Nephron (organoid): ENCODE measurements around the gene KDELR1.

Experiments used
- H3K27ac Mint-ChIP-seq, 3 experiments: 2 replicates each; pipeline ENCODE4 v1.8.0; 2020; ENCODE audit warnings: mixed read lengths in 3 of 3, mild to moderate bottlenecking in 2 of 3, moderate library complexity in 1 of 3
- H3K27me3 Mint-ChIP-seq: 2 replicates; pipeline ENCODE4 v1.8.0; 2021; ENCODE audit warnings: low read depth, mild to moderate bottlenecking, moderate library complexity, mixed read lengths
- H3K36me3 Mint-ChIP-seq: 2 replicates; pipeline ENCODE4 v1.8.0; 2020; ENCODE audit warnings: low read depth, mixed read lengths
- H3K4me1 Mint-ChIP-seq: 2 replicates; pipeline ENCODE4 v1.8.0; 2020; ENCODE audit warnings: mixed read lengths
- H3K4me3 Mint-ChIP-seq, 3 experiments: 2 replicates each; pipeline ENCODE4 v1.8.0; 2020; ENCODE audit warnings: mild to moderate bottlenecking in 3 of 3, mixed read lengths in 3 of 3, moderate library complexity in 2 of 3
- H3K9me3 Mint-ChIP-seq: 2 replicates; pipeline ENCODE4 v1.8.0; 2020; ENCODE audit warnings: mixed read lengths
- CTCF ChIP-seq, 3 experiments: fragments of 200-600 bp; sonication (generic); IDR thresholded peaks; one replicate each; pipeline ENCODE4 v1.5.0; 2021; ENCODE audit warnings: antibody characterized with exemption in 3 of 3; ENCODE audit not compliant: unreplicated experiment in 3 of 3

The KDELR1 gene

GRCh38 chr19:48371367-48371766, 20.0 kb downstream of the KDELR1 start:
- Mint-ChIP-seq H3K4me3 (no peak overlapping the region), H3K27ac (no peak overlapping the region), H3K9me3 (no peaks in the 10 kb centered on the region), H3K36me3 (no peaks in the 10 kb centered on the region), H3K27me3 (peaks cover 7% of the 10 kb centered on the region), H3K4me1 (peaks cover 18% of the 10 kb centered on the region)
- no peak for TF ChIP-seq CTCF (IDR thresholded peaks at IDR 0.05; ENCODE audit: unreplicated experiment in 3 of 3)

GRCh38 chr19:48370955-48371354, 20.4 kb downstream of the KDELR1 start:
- H3K27ac Mint-ChIP-seq = peak overlapping the region in 2 of 3 experiments; percentile 41 to 50
- no peaks in the 10 kb centered on the region for H3K9me3 Mint-ChIP-seq
- H3K36me3 Mint-ChIP-seq = no peaks in the 10 kb centered on the region
- H3K4me1 Mint-ChIP-seq = peaks cover 18% of the 10 kb centered on the region
- peaks cover 7% of the 10 kb centered on the region for H3K27me3 Mint-ChIP-seq
- TF ChIP-seq CTCF (IDR thresholded peaks at IDR 0.05; ENCODE audit: unreplicated experiment in 3 of 3) = no peak
- no peak overlapping the region for H3K4me3 Mint-ChIP-seq

- no peak for TF ChIP-seq CTCF (IDR thresholded peaks at IDR 0.05; ENCODE audit: unreplicated experiment in 3 of 3)
- no peaks in the 10 kb centered on the region for H3K9me3 Mint-ChIP-seq
- H3K4me3 Mint-ChIP-seq = no peak overlapping the region
- H3K27me3 Mint-ChIP-seq = peaks cover 4% of the 10 kb centered on the region
- no peaks in the 10 kb centered on the region for H3K36me3 Mint-ChIP-seq
- H3K27ac Mint-ChIP-seq = peak overlapping the region; percentile 64 to 78 (median 67)
- peaks cover 18% of the 10 kb centered on the region for H3K4me1 Mint-ChIP-seq
These were observed 22.4 kb downstream of the KDELR1 start for GRCh38 chr19:48368936-48369335.

- Mint-ChIP-seq H3K9me3 (no peaks in the 10 kb centered on the region), H3K4me1 (peaks cover 18% of the 10 kb centered on the region), H3K27ac (peak overlapping the region; percentile 26 to 67 (median 59)), H3K27me3 (peaks cover 4% of the 10 kb centered on the region), H3K4me3 (no peak overlapping the region), H3K36me3 (no peaks in the 10 kb centered on the region)
- TF ChIP-seq CTCF (IDR thresholded peaks at IDR 0.05; ENCODE audit: unreplicated experiment in 3 of 3) = no peak
These were observed 23.5 kb downstream of the KDELR1 start for GRCh38 chr19:48367855-48368254.

- Mint-ChIP-seq H3K9me3 (no peaks in the 10 kb centered on the region), H3K4me3 (no peak overlapping the region), H3K27ac (no peak overlapping the region), H3K27me3 (peaks cover 4% of the 10 kb centered on the region), H3K4me1 (peaks cover 13% of the 10 kb centered on the region), H3K36me3 (no peaks in the 10 kb centered on the region)
- TF ChIP-seq CTCF (IDR thresholded peaks at IDR 0.05; ENCODE audit: unreplicated experiment in 3 of 3) = no peak
These were observed 25.7 kb downstream of the KDELR1 start for GRCh38 chr19:48365602-48366001.

GRCh38 chr19:48364598-48365348, 26.6 kb downstream of the KDELR1 start:
- Mint-ChIP-seq H3K36me3 (no peaks in the 10 kb centered on the region), H3K27ac (no peak overlapping the region), H3K4me3 (peak overlapping the region in 1 of 3 experiments; percentile 85), H3K4me1 (peaks cover 12% of the 10 kb centered on the region), H3K9me3 (no peaks in the 10 kb centered on the region), H3K27me3 (peaks cover 4% of the 10 kb centered on the region)
- TF ChIP-seq CTCF (IDR thresholded peaks at IDR 0.05; ENCODE audit: unreplicated experiment in 3 of 3) = no peak
